Measurements from ENCODE around the gene ECPAS.

- no peak for TF ChIP-seq ZFP3 (CRISPR knock-in tag; IDR thresholded peaks at IDR 0.05)
- no peak for TF ChIP-seq ISL1 (CRISPR knock-in tag; IDR thresholded peaks at IDR 0.05)
- TF ChIP-seq ARNTL (CRISPR knock-in tag; IDR thresholded peaks at IDR 0.05; ENCODE audit: borderline replicate concordance, low read depth), result no peak
- no peak for TF ChIP-seq ZNF8 (CRISPR knock-in tag; IDR thresholded peaks at IDR 0.05)
- no peak for TF ChIP-seq CREB5 (CRISPR knock-in tag; IDR thresholded peaks at IDR 0.05; ENCODE audit: low read depth)
- no peak for TF ChIP-seq GLIS3 (CRISPR knock-in tag; IDR thresholded peaks at IDR 0.05)
- no peak for TF ChIP-seq TOX (CRISPR knock-in tag; IDR thresholded peaks at IDR 0.05; ENCODE audit: borderline replicate concordance)
- no peak for TF ChIP-seq ZFP30 (CRISPR knock-in tag; IDR thresholded peaks at IDR 0.05)
- TF ChIP-seq PATZ1 (CRISPR knock-in tag; IDR thresholded peaks at IDR 0.05; ENCODE audit: borderline replicate concordance), result no peak
- TF ChIP-seq PPARA (CRISPR knock-in tag; IDR thresholded peaks at IDR 0.05; ENCODE audit: borderline replicate concordance), result no peak
- TF ChIP-seq OSR1 (CRISPR knock-in tag; IDR thresholded peaks at IDR 0.05), result no peak
- no peak for TF ChIP-seq CSRNP3 (CRISPR knock-in tag; IDR thresholded peaks at IDR 0.05)
These were observed 70.2 kb downstream of the ECPAS start for GRCh38 chr9:111413996-111414395.
